ENCODE measurements around the gene TMEM218.

The TMEM218 gene

GRCh38 chr11:125111343-125112207, at the start of gene TMEM218:
Gene TMEM218, minus strand, starts transcription at chr11:125111626. Its CDS starts 9,385 bp downstream, at chr11:125102241.
- Histone ChIP-seq H3K27me3 (ENCODE audit: control insufficient read depth, insufficient read depth, low read length) (no peaks in the 10 kb centered on the region), H3K27ac (ENCODE audit: low read depth, low read length) (peak within 1 kb of the TSS; percentile 0; the same call in 1 of the 2 replicates), H3K9ac (ENCODE audit: low read length) (peak within 1 kb of the TSS; percentile 69), H3K4me1 (ENCODE audit: control insufficient read depth, insufficient read depth, low read length) (peaks cover 5% of the 10 kb centered on the region; the same call in 1 of the 2 replicates), H3K36me3 (ENCODE audit: control insufficient read depth, insufficient read depth, low read length) (no peaks in the 10 kb centered on the region), H3K4me3 (ENCODE audit: low read depth, low read length) (peak within 1 kb of the TSS; percentile 87), H3K9me3 (ENCODE audit: control insufficient read depth, insufficient read depth, low read depth, low read length) (peaks cover 6% of the 10 kb centered on the region)

- Histone ChIP-seq H3K9me3 (ENCODE audit: control insufficient read depth, insufficient read depth, low read depth, low read length) (no peaks in the 10 kb centered on the region), H3K9ac (ENCODE audit: low read length) (no peak overlapping the region), H3K4me3 (ENCODE audit: low read depth, low read length) (no peak overlapping the region), H3K4me1 (ENCODE audit: control insufficient read depth, insufficient read depth, low read length) (peaks cover 17% of the 10 kb centered on the region), H3K36me3 (ENCODE audit: control insufficient read depth, insufficient read depth, low read length) (no peaks in the 10 kb centered on the region), H3K27ac (ENCODE audit: low read depth, low read length) (no peak overlapping the region), H3K27me3 (ENCODE audit: control insufficient read depth, insufficient read depth, low read length) (peaks cover 4% of the 10 kb centered on the region)
Measured at GRCh38 chr11:125157953-125158680, 46.7 kb upstream of the TMEM218 start.

GRCh38 chr11:125157118-125157733, 45.8 kb upstream of the TMEM218 start:
- Histone ChIP-seq H3K27me3 (ENCODE audit: control insufficient read depth, insufficient read depth, low read length) (peaks cover 5% of the 10 kb centered on the region), H3K9ac (ENCODE audit: low read length) (no peak overlapping the region), H3K4me1 (ENCODE audit: control insufficient read depth, insufficient read depth, low read length) (peaks cover 8% of the 10 kb centered on the region), H3K27ac (ENCODE audit: low read depth, low read length) (no peak overlapping the region), H3K36me3 (ENCODE audit: control insufficient read depth, insufficient read depth, low read length) (no peaks in the 10 kb centered on the region), H3K4me3 (ENCODE audit: low read depth, low read length) (no peak overlapping the region), H3K9me3 (ENCODE audit: control insufficient read depth, insufficient read depth, low read depth, low read length) (no peaks in the 10 kb centered on the region)

GRCh38 chr11:125156346-125157117, 45.1 kb upstream of the TMEM218 start:
- Histone ChIP-seq H3K4me3 (ENCODE audit: low read depth, low read length) (no peak overlapping the region), H3K4me1 (ENCODE audit: control insufficient read depth, insufficient read depth, low read length) (peaks cover 7% of the 10 kb centered on the region; the same call in 1 of the 2 replicates), H3K9me3 (ENCODE audit: control insufficient read depth, insufficient read depth, low read depth, low read length) (no peaks in the 10 kb centered on the region), H3K9ac (ENCODE audit: low read length) (no peak overlapping the region), H3K27me3 (ENCODE audit: control insufficient read depth, insufficient read depth, low read length) (peaks cover 6% of the 10 kb centered on the region), H3K36me3 (ENCODE audit: control insufficient read depth, insufficient read depth, low read length) (no peaks in the 10 kb centered on the region), H3K27ac (ENCODE audit: low read depth, low read length) (no peak overlapping the region)

- no peak overlapping the region for H3K27ac ChIP-seq (ENCODE audit: low read depth, low read length)
- H3K27me3 ChIP-seq (ENCODE audit: control insufficient read depth, insufficient read depth, low read length) = peaks cover 6% of the 10 kb centered on the region; the same call in 1 of the 2 replicates
- no peak overlapping the region for H3K4me3 ChIP-seq (ENCODE audit: low read depth, low read length)
- H3K9ac ChIP-seq (ENCODE audit: low read length) = no peak overlapping the region
- H3K36me3 ChIP-seq (ENCODE audit: control insufficient read depth, insufficient read depth, low read length) = no peaks in the 10 kb centered on the region
- no peaks in the 10 kb centered on the region for H3K9me3 ChIP-seq (ENCODE audit: control insufficient read depth, insufficient read depth, low read depth, low read length)
- H3K4me1 ChIP-seq (ENCODE audit: control insufficient read depth, insufficient read depth, low read length) = peaks cover 7% of the 10 kb centered on the region; the same call in 1 of the 2 replicates
Measured at GRCh38 chr11:125155767-125156166, 44.3 kb upstream of the TMEM218 start.

- H3K9ac ChIP-seq (ENCODE audit: low read length) = no peak overlapping the region
- peaks cover 6% of the 10 kb centered on the region; the same call in 1 of the 2 replicates for H3K27me3 ChIP-seq (ENCODE audit: control insufficient read depth, insufficient read depth, low read length)
- no peak overlapping the region for H3K27ac ChIP-seq (ENCODE audit: low read depth, low read length)
- H3K9me3 ChIP-seq (ENCODE audit: control insufficient read depth, insufficient read depth, low read depth, low read length) = no peaks in the 10 kb centered on the region
- peaks cover 7% of the 10 kb centered on the region for H3K4me1 ChIP-seq (ENCODE audit: control insufficient read depth, insufficient read depth, low read length)
- no peaks in the 10 kb centered on the region for H3K36me3 ChIP-seq (ENCODE audit: control insufficient read depth, insufficient read depth, low read length)
- H3K4me3 ChIP-seq (ENCODE audit: low read depth, low read length) = no peak overlapping the region
Measured at GRCh38 chr11:125155100-125155444, 43.6 kb upstream of the TMEM218 start.

GRCh38 chr11:125154378-125155099, 43.1 kb upstream of the TMEM218 start:
- Histone ChIP-seq H3K9ac (ENCODE audit: low read length) (no peak overlapping the region), H3K27ac (ENCODE audit: low read depth, low read length) (no peak overlapping the region), H3K36me3 (ENCODE audit: control insufficient read depth, insufficient read depth, low read length) (no peaks in the 10 kb centered on the region), H3K27me3 (ENCODE audit: control insufficient read depth, insufficient read depth, low read length) (peaks cover 10% of the 10 kb centered on the region), H3K9me3 (ENCODE audit: control insufficient read depth, insufficient read depth, low read depth, low read length) (no peaks in the 10 kb centered on the region), H3K4me1 (ENCODE audit: control insufficient read depth, insufficient read depth, low read length) (peaks cover 4% of the 10 kb centered on the region), H3K4me3 (ENCODE audit: low read depth, low read length) (no peak overlapping the region)

GRCh38 chr11:125153837-125154236, 42.4 kb upstream of the TMEM218 start:
- peaks cover 17% of the 10 kb centered on the region for H3K27me3 ChIP-seq (ENCODE audit: control insufficient read depth, insufficient read depth, low read length)
- no peak overlapping the region for H3K9ac ChIP-seq (ENCODE audit: low read length)
- no peak overlapping the region for H3K27ac ChIP-seq (ENCODE audit: low read depth, low read length)
- peaks cover 4% of the 10 kb centered on the region for H3K4me1 ChIP-seq (ENCODE audit: control insufficient read depth, insufficient read depth, low read length)
- H3K4me3 ChIP-seq (ENCODE audit: low read depth, low read length) = no peak overlapping the region
- H3K9me3 ChIP-seq (ENCODE audit: control insufficient read depth, insufficient read depth, low read depth, low read length) = no peaks in the 10 kb centered on the region
- no peaks in the 10 kb centered on the region for H3K36me3 ChIP-seq (ENCODE audit: control insufficient read depth, insufficient read depth, low read length)

GRCh38 chr11:125148743-125149142, 37.3 kb upstream of the TMEM218 start:
- peaks cover 52% of the 10 kb centered on the region for H3K27me3 ChIP-seq (ENCODE audit: control insufficient read depth, insufficient read depth, low read length)
- H3K9me3 ChIP-seq (ENCODE audit: control insufficient read depth, insufficient read depth, low read depth, low read length) = no peaks in the 10 kb centered on the region
- H3K36me3 ChIP-seq (ENCODE audit: control insufficient read depth, insufficient read depth, low read length) = no peaks in the 10 kb centered on the region
- H3K4me1 ChIP-seq (ENCODE audit: control insufficient read depth, insufficient read depth, low read length) = peaks cover 12% of the 10 kb centered on the region
- no peak overlapping the region for H3K4me3 ChIP-seq (ENCODE audit: low read depth, low read length)
- no peak overlapping the region for H3K27ac ChIP-seq (ENCODE audit: low read depth, low read length)
- H3K9ac ChIP-seq (ENCODE audit: low read length) = no peak overlapping the region

- H3K27me3 ChIP-seq (ENCODE audit: control insufficient read depth, insufficient read depth, low read length) = peaks cover 58% of the 10 kb centered on the region
- no peaks in the 10 kb centered on the region for H3K9me3 ChIP-seq (ENCODE audit: control insufficient read depth, insufficient read depth, low read depth, low read length)
- no peak overlapping the region for H3K27ac ChIP-seq (ENCODE audit: low read depth, low read length)
- no peak overlapping the region for H3K4me3 ChIP-seq (ENCODE audit: low read depth, low read length)
- peaks cover 12% of the 10 kb centered on the region for H3K4me1 ChIP-seq (ENCODE audit: control insufficient read depth, insufficient read depth, low read length)
- H3K9ac ChIP-seq (ENCODE audit: low read length) = no peak overlapping the region
- no peaks in the 10 kb centered on the region for H3K36me3 ChIP-seq (ENCODE audit: control insufficient read depth, insufficient read depth, low read length)
Measured at GRCh38 chr11:125148011-125148410, 36.6 kb upstream of the TMEM218 start.

All from HUES6 (cell line).